H1 (cell line): ENCODE results near the gene ASXL1. TPM values are rescaled to one million over a fixed set of nuclear protein-coding genes. Genes with fewer than 3 reads are reported as not detected.

Experiments used
- CTCF ChIA-PET: fragments of 300-600 bp; sonication (Branson Sonifier 250); formaldehyde crosslinking; loops from one replicate; lab custom pipeline; 2021; ENCODE audit not compliant: partially characterized antibody; lab: Charles Lee
- POLR2A ChIA-PET: fragments of 300-600 bp; sonication (Branson Sonifier 250); formaldehyde crosslinking; loops from one replicate; lab custom pipeline; 2021; ENCODE audit warnings: inconsistent platforms; ENCODE audit not compliant: partially characterized antibody; lab: Charles Lee
- DNase-seq, 2 experiments: peaks; one replicate each; pipeline versions ENCODE4 v3.0.0 to v3.0.0-alpha.2; 2010 to 2022; ENCODE audit warnings: low spot score in 2 of 2, low read depth in 1 of 2, mixed read lengths in 1 of 2
- FAIRE-seq: peaks from 2 replicates; lab custom pipeline; 2011; peaks lifted over from hg19 to GRCh38; lab: Jason Lieb, UNC
- H2AFZ ChIP-seq: 2 replicates; pipeline ENCODE4 v1.8.1; 2012; ENCODE audit warnings: low read length, inconsistent platforms
- H2AK5ac ChIP-seq: 2 replicates; pipeline ENCODE4 v1.6.1; 2013; ENCODE audit warnings: low read depth, low read length
- H2BK120ac ChIP-seq: replicated peaks from 2 replicates; pipeline ENCODE3; 2013; ENCODE audit warnings: low read depth, low read length, inconsistent platforms
- H2BK12ac ChIP-seq: 2 replicates; pipeline ENCODE4 v1.6.1; 2013; ENCODE audit warnings: low read depth, low read length
- H2BK15ac ChIP-seq: 2 replicates; pipeline ENCODE4 v1.6.1; 2013; ENCODE audit warnings: low read length
- H2BK20ac ChIP-seq: 2 replicates; pipeline ENCODE4 v1.6.1; 2013; ENCODE audit warnings: low read length
- H2BK5ac ChIP-seq: 2 replicates; pipeline ENCODE4 v1.6.1; 2013; ENCODE audit warnings: low read depth, low read length
- H3K14ac ChIP-seq: 2 replicates; pipeline ENCODE4 v1.6.1; 2013; ENCODE audit warnings: inconsistent platforms; ENCODE audit not compliant: insufficient read length
- H3K18ac ChIP-seq: 2 replicates; pipeline ENCODE4 v1.6.1; 2013; ENCODE audit warnings: low read length; ENCODE audit errors: extremely low read depth
- H3K23ac ChIP-seq: 2 replicates; pipeline ENCODE4 v1.6.1; 2013; ENCODE audit warnings: inconsistent platforms; ENCODE audit not compliant: insufficient read length
- H3K23me2 ChIP-seq: 2 replicates; pipeline ENCODE4 v1.6.1; 2013; ENCODE audit warnings: low read depth, low read length
- H3K27ac ChIP-seq: 2 replicates; pipeline ENCODE4 v1.6.1; 2011; ENCODE audit warnings: low read depth, low read length, inconsistent platforms
- H3K27me3 ChIP-seq, 4 experiments: replicated peaks in 1 of 4; 1 replicate in 1 of 4; 2 replicates in 3 of 4; pipeline versions ENCODE4 v1.6.1 to v1.8.1; 2011 to 2013; ENCODE audit warnings: low read length in 3 of 4, mild to moderate bottlenecking in 3 of 4, inconsistent platforms in 2 of 4, mixed read lengths in 2 of 4, moderate library complexity in 1 of 4; ENCODE audit not compliant: control insufficient read depth in 3 of 4, insufficient read depth in 3 of 4; ENCODE audit errors: extremely low read depth in 1 of 4
- H3K36me3 ChIP-seq, 4 experiments: 2 replicates each; pipeline versions ENCODE4 v1.6.1 to v1.8.1; 2011 to 2013; ENCODE audit warnings: mild to moderate bottlenecking in 4 of 4, low read length in 3 of 4, moderate library complexity in 2 of 4, control low read depth in 1 of 4, inconsistent platforms in 1 of 4; ENCODE audit not compliant: insufficient read depth in 4 of 4, control insufficient read depth in 2 of 4
- H3K4ac ChIP-seq: replicated peaks from 2 replicates; pipeline ENCODE3; 2013; ENCODE audit warnings: low read length, low read depth, mixed read lengths, inconsistent platforms; ENCODE audit not compliant: insufficient read length
- H3K4me1 ChIP-seq, 4 experiments: replicated peaks in 1 of 4; 1 replicate in 1 of 4; 2 replicates in 3 of 4; pipeline versions ENCODE4 v1.6.1 to v1.8.1; 2011 to 2013; ENCODE audit warnings: low read length in 3 of 4, inconsistent platforms in 2 of 4, mixed read lengths in 1 of 4; ENCODE audit not compliant: insufficient read depth in 4 of 4, control insufficient read depth in 3 of 4
- H3K4me2 ChIP-seq, 2 experiments: 2 replicates each; pipeline versions ENCODE4 v1.6.1 to v1.8.1; 2011 to 2013; ENCODE audit warnings: low read depth in 2 of 2, low read length in 2 of 2, control low read depth in 1 of 2, inconsistent platforms in 1 of 2, mild to moderate bottlenecking in 1 of 2; ENCODE audit not compliant: insufficient read depth in 1 of 2
- H3K4me3 ChIP-seq, 4 experiments: fragments of 200-600, 300-600 bp in 1 of 4; sonication (generic), shearing (Covaris generic), sonication (Bioruptor Twin) in 1 of 4; 2 replicates each; pipeline versions ENCODE4 v1.5.1 to v1.8.1; 2011 to 2016; ENCODE audit warnings: low read length in 4 of 4, low read depth in 3 of 4, control low read depth in 2 of 4, inconsistent platforms in 2 of 4, mild to moderate bottlenecking in 2 of 4, mixed read lengths in 1 of 4, moderate library complexity in 1 of 4; ENCODE audit not compliant: insufficient read depth in 2 of 4; ENCODE audit errors: extremely low read depth in 1 of 4
- H3K56ac ChIP-seq: replicated peaks from 2 replicates; pipeline ENCODE3; 2013; ENCODE audit warnings: low read depth, mild to moderate bottlenecking, mixed read lengths, low read length, inconsistent platforms; ENCODE audit not compliant: insufficient read length
- H3K79me1 ChIP-seq: 2 replicates; pipeline ENCODE4 v1.6.1; 2013; ENCODE audit warnings: low read depth, low read length, control low read depth
- H3K79me2 ChIP-seq, 2 experiments: 2 replicates each; pipeline versions ENCODE4 v1.6.1 to v1.8.1; 2012 to 2013; ENCODE audit warnings: low read length in 2 of 2, mild to moderate bottlenecking in 2 of 2, inconsistent platforms in 1 of 2; ENCODE audit not compliant: insufficient read depth in 2 of 2, control insufficient read depth in 1 of 2
- H3K9ac ChIP-seq, 4 experiments: replicated peaks in 1 of 4; 1 replicate in 1 of 4; 2 replicates in 3 of 4; pipeline versions ENCODE4 v1.6.1 to v1.8.1; 2011 to 2013; ENCODE audit warnings: low read depth in 3 of 4, low read length in 3 of 4, control low read depth in 2 of 4, mild to moderate bottlenecking in 2 of 4, moderate library complexity in 2 of 4, inconsistent platforms in 1 of 4; ENCODE audit errors: extremely low read depth in 1 of 4
- H3K9me3 ChIP-seq, 2 experiments: 2 replicates each; pipeline versions ENCODE4 v1.6.1 to v1.8.1; 2012 to 2013; ENCODE audit warnings: mild to moderate bottlenecking in 2 of 2, moderate library complexity in 2 of 2, control low read depth in 1 of 2, inconsistent platforms in 1 of 2, low read depth in 1 of 2, low read length in 1 of 2, mixed read lengths in 1 of 2; ENCODE audit not compliant: insufficient read depth in 2 of 2
- H4K20me1 ChIP-seq, 2 experiments: replicated peaks in 1 of 2; 2 replicates each; pipeline versions ENCODE3 to v1.8.1; 2011 to 2013; ENCODE audit warnings: inconsistent platforms in 2 of 2, low read length in 2 of 2, mild to moderate bottlenecking in 1 of 2; ENCODE audit not compliant: insufficient read depth in 2 of 2, control insufficient read depth in 1 of 2
- H4K5ac ChIP-seq: 2 replicates; pipeline ENCODE4 v1.6.1; 2013; ENCODE audit warnings: low read length, low read depth, mixed read lengths, inconsistent platforms; ENCODE audit not compliant: insufficient read length
- H4K8ac ChIP-seq: 2 replicates; pipeline ENCODE4 v1.8.0; 2013; ENCODE audit warnings: mild to moderate bottlenecking, moderate library complexity, low read length, inconsistent platforms; ENCODE audit not compliant: insufficient read depth; ENCODE audit errors: extremely low read depth
- H4K91ac ChIP-seq: replicated peaks from 2 replicates; pipeline ENCODE3; 2013; ENCODE audit warnings: low read length, mixed read lengths, inconsistent platforms; ENCODE audit not compliant: insufficient read length
- BACH1 ChIP-seq: IDR thresholded peaks from 2 replicates; pipeline ENCODE4 v1.6.1; 2012; ENCODE audit warnings: low read length, improper control_type of control experiment
- CBX8 ChIP-seq: fragments of 300-800, 300-1000 bp; sonication (generic); IDR thresholded peaks from 2 replicates; pipeline ENCODE4 v1.7.1; 2016; ENCODE audit warnings: low read depth, low read length, borderline replicate concordance
- CHD1 ChIP-seq: IDR thresholded peaks from 2 replicates; pipeline ENCODE4 v1.6.1; 2012; ENCODE audit warnings: low read depth, low read length, improper control_type of control experiment
- E2F6 ChIP-seq: IDR thresholded peaks from 2 replicates; pipeline ENCODE4 v1.6.1; 2012; ENCODE audit warnings: inconsistent platforms
- EZH2 ChIP-seq: fragments of 200-600 bp; sonication (generic); IDR thresholded peaks from 2 replicates; pipeline ENCODE4 v1.7.1; 2012; ENCODE audit warnings: low read depth, mild to moderate bottlenecking, moderate library complexity, low read length, inconsistent platforms; ENCODE audit not compliant: severe bottlenecking
- KDM1A ChIP-seq: fragments of 200-600, 300-600 bp; sonication (generic); IDR thresholded peaks from 2 replicates; pipeline ENCODE4 v1.7.1; 2016; ENCODE audit warnings: mild to moderate bottlenecking, low read length, borderline replicate concordance
- KDM5A ChIP-seq: fragments of 200-600 bp; IDR thresholded peaks from 2 replicates; pipeline ENCODE4 v1.7.1; 2012; ENCODE audit warnings: mild to moderate bottlenecking, low read length, inconsistent platforms, mixed read lengths
- POU5F1 ChIP-seq: IDR thresholded peaks from 2 replicates; pipeline ENCODE4 v1.6.1; 2011; ENCODE audit warnings: low read depth, mild to moderate bottlenecking, low read length, moderate library complexity
- RBBP5 ChIP-seq: IDR thresholded peaks from 2 replicates; pipeline ENCODE4 v1.7.1; 2012; ENCODE audit warnings: low read depth, mild to moderate bottlenecking, inconsistent platforms, low read length, moderate library complexity, borderline replicate concordance
- RNF2 ChIP-seq: fragments of 200-900, 300-1000 bp; sonication (generic); IDR thresholded peaks from 2 replicates; pipeline ENCODE4 v1.7.1; 2016; ENCODE audit warnings: borderline replicate concordance, low read depth, mild to moderate bottlenecking, antibody characterized with exemption, low read length; ENCODE audit not compliant: poor library complexity, severe bottlenecking; ENCODE audit errors: missing control alignments
- SP1 ChIP-seq: IDR thresholded peaks from 2 replicates; pipeline ENCODE4 v1.6.1; 2011; ENCODE audit warnings: low read depth, low read length
- TBP ChIP-seq: IDR thresholded peaks from 2 replicates; pipeline ENCODE4 v1.6.1; 2011; ENCODE audit warnings: low read depth, low read length, improper control_type of control experiment
- YY1 ChIP-seq: IDR thresholded peaks from 2 replicates; pipeline ENCODE4 v1.6.1; 2011; ENCODE audit warnings: low read depth, mild to moderate bottlenecking, low read length
- WGBS, 2 experiments: shearing (Covaris generic) in 1 of 2; methylation state at CpG; one replicate each; pipeline versions ENCODE4 v1.1.6 to v1.1.7; 2013 to 2015; ENCODE audit warnings: low lambda C conversion rate in 2 of 2, mixed read lengths in 2 of 2, inconsistent platforms in 1 of 2, low coverage in 1 of 2, missing lambda C conversion rate in 1 of 2; ENCODE audit not compliant: insufficient replicate concordance in 2 of 2, insufficient coverage in 1 of 2, insufficient read length in 1 of 2; ENCODE audit errors: extremely low coverage in 1 of 2, missing lambda C conversion rate in 1 of 2; 5-methylcytosine and 5-hydroxymethylcytosine counted together
- polyA plus RNA-seq, 7 experiments: library from polyadenylated mRNA; depleted of rRNA in 3 of 7; stranded (reverse) in 5 of 7; unstranded in 2 of 7; fragments of >200 nt in 5 of 7; fragments of 200-250 nt in 2 of 7; gene quantifications; 1 replicate in 5 of 7; 2 replicates in 1 of 7; 4 replicates in 1 of 7; pipeline versions ENCODE4 v1.2.1 to v1.2.3, GENCODE V29; 2011 to 2013; ENCODE audit warnings: missing spikeins in 2 of 7, mixed read lengths in 2 of 7
- total RNA-seq: library from RNA; stranded (reverse); fragmentation: NEBNext Ultra II Directional; extraction: Animal tissue kit (Norgen Biotek cat#: 25700); gene quantifications from 2 replicates; pipeline ENCODE4 v1.2.1, GENCODE V29; 2021

ASXL1 gene
- total and polyA plus RNA-seq, 2 of the 8 experiments (the other 6 are each of a cell fraction or from before 2014, with no cell fraction given), result 10.6 to 26.5 TPM

- Histone ChIP-seq H3K27ac (no peak overlapping the region), H3K9me3 (no peaks in the 10 kb centered on the region), H3K4ac (no peak overlapping the region), H4K91ac (no peak overlapping the region), H3K4me3 (no peak overlapping the region), H3K4me1 (no peaks in the 10 kb centered on the region), H2BK15ac (no peak overlapping the region), H3K4me2 (no peak overlapping the region), H2BK5ac (no peak overlapping the region), H3K79me2 (no peaks in the 10 kb centered on the region), H3K23ac (no peak overlapping the region), H4K5ac (no peak overlapping the region), H3K56ac (no peak overlapping the region), H4K20me1 (peaks cover 0 to 2% of the 10 kb centered on the region in 2 experiments), H3K79me1 (no peaks in the 10 kb centered on the region), H2BK12ac (no peak overlapping the region), H2AK5ac (no peak overlapping the region), H3K9ac (no peak overlapping the region), H3K27me3 (no peaks in the 10 kb centered on the region), H2BK120ac (no peak overlapping the region), H3K18ac (no peak overlapping the region), H4K8ac (no peak overlapping the region), H3K36me3 (no peaks in the 10 kb centered on the region), H3K14ac (no peak overlapping the region), H2AFZ (no peak overlapping the region), H2BK20ac (no peak overlapping the region), H3K23me2 (no peaks in the 10 kb centered on the region)
- ChIA-PET POLR2A (no interaction called here), CTCF (no interaction called here)
- FAIRE-seq (no peak), DNase-seq (no peak)
- WGBS, 2 experiments, result 98% methylated on average over 3 of the region's 3 CpGs; no CpG with 5 or more reads in 1 of the 2 experiments
- TF ChIP-seq TBP (no peak), KDM5A (no peak), RNF2 (no peak), CHD1 (no peak), SP1 (no peak), CBX8 (no peak), BACH1 (no peak), YY1 (no peak), E2F6 (no peak), RBBP5 (no peak), POU5F1 (no peak), KDM1A (no peak), EZH2 (no peak)
Measured at GRCh38 chr20:32380745-32381144, 22.6 kb downstream of the ASXL1 start.
